GM21515 (cell line): Measurements from ENCODE around the gene CDKAL1.
"Not testable (repeated sequence)": the region's sequence is repeated elsewhere in the genome, so short reads cannot be mapped to it uniquely, and the experiment has no call there.

Experiments used
- ATAC-seq: cut with Tn5 transposase; IDR thresholded peaks from one replicate; pipeline ENCODE4 v1.9.1; 2021; ENCODE audit not compliant: unreplicated experiment

CDKAL1 gene

DNA sequence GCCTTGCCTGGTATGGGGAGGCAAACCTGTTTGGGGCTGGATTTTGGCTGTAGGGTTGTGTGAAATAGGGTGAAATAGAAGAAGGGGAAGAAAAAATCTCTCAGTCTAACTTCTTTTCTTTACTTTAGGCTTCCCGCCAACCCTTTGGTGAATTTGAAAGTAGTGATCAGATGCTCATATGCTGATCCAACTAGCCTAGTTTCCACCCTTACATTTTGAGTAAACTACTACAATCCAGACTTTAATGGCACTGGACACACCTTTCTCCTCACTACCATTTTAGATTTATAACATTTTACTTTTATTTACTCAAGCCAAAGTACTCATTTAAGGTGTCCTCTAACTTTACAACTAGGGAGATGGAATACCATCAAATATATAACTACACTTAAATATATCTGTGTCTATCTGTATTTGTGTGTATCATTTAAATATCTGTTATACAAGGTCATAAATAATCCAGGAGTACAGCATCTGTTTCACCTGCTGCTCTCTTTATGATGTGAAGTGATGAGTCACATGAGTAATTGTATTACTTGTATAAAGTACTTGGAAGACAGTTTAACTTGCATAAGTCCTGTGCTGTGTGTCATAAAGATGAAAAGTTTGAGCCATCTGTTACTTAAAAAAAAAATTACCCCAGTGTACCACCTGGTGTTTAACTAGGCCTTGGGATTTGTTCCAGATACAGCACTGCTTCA lies 172.1 kb downstream of the CDKAL1 start:
- no peak for ATAC-seq

DNA sequence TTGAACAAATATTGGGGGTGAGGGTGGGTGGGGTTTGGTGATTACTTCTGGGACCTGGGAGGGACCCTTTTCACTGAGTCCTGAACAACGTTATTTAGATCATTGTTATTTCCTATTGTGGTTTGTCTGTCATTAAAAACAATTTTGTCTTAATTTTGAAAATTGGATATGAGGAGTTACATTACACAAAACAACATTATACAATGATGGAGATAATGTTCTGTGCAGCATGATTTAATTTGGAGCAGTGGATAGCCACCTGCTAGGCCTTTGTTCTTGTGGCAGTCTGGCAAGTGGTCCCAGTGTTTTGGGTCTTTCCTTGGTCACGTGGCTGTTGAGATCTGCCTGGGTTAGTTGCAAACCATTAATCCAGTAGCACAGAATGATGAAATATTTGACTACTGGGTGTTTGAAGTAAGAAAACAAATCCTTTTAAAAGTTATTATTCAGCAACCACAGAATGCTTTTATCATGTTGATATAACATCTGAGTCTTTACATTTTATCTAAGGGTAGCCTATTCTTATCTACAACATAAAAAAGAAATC lies 172.8 kb downstream of the CDKAL1 start:
- no peak for ATAC-seq

DNA sequence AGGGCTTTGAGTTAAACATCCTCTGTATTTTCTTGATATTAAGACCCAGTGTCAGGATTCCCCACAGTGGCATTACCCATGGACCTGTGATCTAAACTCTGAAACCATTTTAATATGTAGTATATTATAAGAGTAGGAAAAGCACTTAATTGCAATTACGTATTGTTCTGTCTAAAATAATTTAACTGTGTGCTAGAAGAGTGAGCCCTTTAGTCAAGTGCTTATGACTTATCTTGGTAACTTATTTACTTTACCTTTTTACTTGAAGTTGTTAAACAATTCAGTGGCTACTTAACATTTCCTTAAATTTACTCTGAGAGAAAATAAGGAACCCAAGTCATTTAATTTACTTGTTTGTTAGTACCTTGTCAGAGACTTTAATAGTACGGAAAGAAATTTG lies 173.6 kb downstream of the CDKAL1 start:
- ATAC-seq = no peak

DNA sequence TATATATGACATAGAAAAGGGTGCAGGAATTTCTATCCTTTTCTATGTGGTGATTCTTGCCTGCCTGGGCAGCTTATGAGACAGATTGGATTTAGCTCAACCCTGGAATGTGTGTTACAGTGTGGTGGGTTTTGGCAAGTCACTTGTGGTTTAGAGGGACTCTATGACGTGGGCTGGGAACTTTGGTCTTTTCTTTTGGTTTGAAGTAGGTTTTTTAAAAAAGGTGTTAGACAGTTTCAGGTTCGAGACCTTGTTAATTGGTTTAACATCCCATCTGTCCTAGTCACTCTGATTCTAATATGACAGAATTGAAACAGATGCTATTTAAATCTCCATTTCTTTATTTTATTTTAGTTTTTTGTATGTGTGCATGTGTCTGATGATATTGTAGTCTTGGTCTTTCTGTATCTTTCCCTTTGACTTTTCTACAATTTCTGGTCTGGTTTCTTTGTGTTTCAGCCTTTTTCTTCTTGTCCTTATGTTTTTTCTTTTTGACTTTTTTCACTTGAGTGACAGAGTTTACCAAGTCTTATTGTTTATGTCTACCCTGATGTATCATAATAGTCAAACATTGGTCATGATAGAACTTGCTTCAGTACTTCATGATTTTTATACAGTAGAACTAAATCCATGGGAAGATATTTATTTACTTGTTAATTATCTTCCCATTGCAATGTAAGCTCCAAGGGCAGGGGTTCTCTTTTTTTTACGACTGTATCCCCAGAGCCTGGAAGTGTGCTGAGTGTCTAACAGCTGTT lies 174.3 kb downstream of the CDKAL1 start:
- no peak for ATAC-seq

DNA sequence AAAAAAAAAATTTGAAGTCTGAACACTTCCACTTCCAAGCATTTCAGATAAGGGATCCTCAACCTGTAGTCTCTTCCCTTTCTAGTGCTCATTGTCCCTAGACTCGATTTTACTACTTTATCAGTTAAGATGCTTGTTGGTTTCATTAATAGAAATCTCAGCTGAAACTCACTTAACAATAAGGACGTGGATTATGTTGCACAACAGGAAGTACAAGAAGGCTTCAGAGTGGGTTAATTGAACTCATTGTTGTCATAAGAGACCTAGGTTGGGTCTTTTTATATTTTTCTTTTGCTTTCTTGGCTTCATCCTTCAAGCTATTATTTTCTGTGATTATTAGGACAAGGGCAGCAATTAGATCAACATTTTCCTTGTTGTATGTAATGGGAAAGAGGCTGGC lies 175.2 kb downstream of the CDKAL1 start:
- no peak for ATAC-seq

DNA sequence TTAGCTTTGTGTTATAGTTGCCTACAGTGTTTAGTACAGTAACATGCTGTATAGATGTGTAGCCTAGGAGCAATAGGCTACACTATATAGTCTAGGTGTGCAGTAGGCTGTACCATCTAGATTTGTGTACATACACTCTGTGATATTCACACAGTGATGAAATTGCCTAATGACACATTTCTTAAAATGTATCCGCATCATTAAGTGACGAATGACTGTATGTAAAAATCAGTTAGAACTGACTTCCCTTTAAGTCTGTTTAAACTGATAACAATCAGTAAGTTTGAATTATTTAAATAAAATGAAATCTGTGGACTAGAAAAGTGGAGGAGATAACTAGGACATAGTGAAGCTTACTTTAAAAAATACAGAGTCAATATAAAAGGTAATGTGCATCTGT lies 176.1 kb downstream of the CDKAL1 start:
- ATAC-seq = no peak

DNA sequence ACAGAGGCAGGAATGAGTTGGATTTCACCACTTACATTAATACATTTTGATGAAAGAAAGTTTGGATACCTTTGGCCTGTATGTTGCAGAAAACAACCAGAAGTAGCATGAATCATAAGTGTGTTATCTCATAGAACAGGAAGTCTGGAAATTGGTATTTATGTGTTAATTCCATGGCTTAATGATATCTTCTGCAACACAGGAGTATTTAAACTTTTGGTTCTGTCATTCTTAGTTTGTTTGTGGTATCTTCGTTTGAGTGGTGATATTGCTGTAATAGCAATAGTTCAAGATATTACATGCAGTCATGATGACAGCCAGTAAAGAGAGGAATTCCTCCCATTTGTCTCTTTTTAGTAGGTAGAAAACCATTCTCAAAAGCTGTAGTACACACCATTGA lies 177.3 kb downstream of the CDKAL1 start:
- no peak for ATAC-seq

DNA sequence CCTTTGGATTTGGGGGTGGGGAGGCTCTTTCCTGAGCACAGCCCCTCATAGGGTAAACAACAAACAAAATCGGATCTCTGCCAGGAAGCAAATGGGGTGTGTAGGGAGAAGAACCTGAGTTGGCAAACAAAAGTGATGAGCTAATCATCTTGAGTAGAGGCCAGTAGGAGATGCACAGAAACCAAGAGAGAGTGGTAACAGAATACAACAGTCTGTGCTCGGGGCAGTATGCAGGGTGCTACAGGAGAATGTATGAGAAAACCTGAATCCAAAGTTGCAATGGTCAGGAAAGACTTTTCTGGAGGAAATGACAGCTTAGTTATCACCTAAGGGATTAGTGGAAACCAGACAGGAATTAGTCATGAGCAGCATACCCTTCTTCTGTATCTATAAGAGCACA lies 177.8 kb downstream of the CDKAL1 start:
- ATAC-seq = no peak

DNA sequence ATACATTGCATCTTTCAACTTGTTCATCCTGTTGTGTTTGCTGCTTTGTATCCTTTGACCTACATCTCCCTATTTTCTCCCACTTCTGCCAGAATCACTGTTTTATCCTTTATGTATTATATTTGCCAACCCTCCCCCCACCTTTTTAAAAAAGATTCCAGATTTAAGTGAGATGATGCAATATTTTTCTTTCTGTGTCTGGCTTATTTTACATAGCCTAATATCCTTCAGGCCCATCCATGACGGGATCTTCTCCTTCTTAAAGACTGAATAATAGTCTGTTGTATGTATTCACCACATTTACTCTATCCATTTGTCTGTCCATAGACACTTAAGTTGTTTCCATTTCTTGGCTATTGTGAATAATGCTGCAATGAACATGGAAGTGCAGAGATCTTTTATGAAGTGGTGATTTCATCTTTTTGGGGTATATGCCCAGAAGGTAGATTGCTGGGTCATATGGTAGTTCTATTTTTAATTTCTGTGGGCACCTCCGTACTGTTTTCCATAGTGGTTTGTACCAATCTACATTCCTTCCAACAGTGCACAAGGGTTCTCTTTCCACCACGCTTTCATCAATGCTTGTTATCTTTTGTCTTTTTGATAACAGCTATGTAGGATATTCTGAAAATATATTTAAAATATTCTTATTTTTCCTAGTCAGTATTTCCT lies 181.0 kb downstream of the CDKAL1 start:
- no peak for ATAC-seq

DNA sequence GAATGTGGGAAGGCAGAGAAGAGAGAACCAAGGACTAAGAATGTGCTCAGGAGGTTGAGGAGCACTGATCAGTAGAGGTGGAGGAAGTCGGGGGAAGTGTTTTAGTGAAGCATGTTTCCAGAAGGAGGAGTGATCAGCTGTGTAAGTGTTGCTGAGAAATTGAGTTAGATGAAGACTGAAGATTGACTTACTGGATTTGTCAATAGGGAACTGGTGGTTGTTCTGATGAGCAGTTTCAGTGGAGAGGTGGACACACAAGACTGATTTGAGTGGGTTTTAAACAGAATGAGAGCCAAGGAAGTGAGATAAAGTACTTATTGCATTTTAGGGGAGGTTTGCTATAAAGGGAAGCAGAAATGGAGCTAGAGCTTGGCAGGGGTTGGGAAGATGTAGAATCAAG lies 182.6 kb downstream of the CDKAL1 start:
- peak; percentile 72 for ATAC-seq

DNA sequence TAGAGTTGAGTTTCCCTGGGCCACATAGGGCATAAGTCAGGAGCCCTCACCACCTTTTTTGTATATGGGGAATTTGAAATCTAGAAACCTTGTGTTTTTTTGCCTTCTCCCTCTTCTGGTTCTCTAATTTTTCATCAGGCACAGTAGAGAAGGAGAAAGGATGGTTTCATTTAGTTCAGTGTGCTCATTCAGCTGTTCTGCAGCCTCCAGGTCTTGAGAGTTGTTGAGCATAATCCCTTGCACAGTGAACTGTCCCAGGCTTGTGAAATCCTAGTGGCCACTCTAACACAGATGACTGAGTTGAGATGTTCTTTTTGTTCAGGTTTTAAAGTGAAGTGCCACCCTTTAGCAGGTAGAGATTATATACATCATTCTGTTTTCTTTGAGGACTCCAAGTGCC lies 183.5 kb downstream of the CDKAL1 start:
- ATAC-seq = no peak

DNA sequence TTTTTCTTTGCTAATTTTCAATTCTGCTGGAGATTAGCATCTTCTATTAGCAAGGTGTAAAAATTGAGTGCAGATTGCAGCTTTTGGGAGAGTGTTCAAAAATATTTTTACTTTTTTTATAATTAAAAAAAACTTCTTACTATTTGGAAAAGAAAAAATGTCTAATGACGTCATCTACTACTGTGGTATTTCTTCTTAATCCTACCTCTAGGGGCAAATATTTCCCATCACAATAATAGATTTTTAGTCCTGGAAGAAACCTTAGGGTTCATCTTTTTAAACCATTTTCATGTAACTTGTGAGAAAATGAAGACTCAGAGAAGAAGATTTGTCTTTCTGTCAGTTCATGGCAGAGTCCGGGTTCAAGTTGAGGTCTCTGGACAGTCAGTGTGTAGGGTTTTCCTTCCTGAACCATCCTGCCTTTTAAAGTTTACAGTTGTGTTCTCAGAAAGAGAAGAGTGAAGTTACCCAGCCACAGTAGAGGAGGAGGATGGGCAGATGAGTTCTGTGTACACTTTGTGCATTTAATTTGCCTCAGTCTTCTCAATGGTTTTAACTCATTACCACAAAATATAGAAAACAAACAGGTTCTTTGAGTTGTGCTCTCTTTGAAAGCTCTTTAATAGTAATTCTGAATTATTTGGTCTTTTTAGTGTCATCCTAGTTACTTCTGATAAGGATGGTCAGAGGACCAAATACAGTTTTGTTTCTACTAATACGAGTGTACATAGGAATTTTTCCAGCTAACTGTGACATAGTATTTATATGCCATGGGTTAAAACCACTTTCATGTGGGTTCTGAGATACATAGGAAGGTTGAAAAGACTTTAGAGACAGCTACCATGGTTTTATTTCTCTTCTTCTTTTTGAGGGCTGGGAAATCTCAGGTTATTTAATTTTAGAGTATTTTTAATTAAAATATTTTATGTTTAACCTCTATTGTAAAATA lies 184.7 kb downstream of the CDKAL1 start:
- no peak for ATAC-seq

DNA sequence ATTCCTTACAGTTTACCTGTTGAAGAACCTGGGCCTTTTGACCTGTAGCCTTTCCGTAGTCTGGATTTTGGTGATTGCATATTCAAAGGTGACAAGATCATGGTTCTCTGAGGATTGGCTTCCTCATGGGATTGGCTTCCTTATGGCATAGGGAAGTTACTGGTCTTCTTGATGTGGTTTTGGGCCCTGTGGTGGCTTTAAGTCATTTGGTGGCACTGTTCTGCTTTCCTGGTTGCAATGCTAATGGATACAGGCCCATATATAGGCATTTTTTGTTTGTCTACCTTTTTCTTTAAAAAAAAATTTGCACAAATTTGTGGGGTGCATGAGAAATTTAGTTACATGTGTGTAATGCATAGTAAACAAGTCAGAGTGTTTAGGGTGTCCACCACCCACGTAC lies 185.7 kb downstream of the CDKAL1 start:
- no peak for ATAC-seq

DNA sequence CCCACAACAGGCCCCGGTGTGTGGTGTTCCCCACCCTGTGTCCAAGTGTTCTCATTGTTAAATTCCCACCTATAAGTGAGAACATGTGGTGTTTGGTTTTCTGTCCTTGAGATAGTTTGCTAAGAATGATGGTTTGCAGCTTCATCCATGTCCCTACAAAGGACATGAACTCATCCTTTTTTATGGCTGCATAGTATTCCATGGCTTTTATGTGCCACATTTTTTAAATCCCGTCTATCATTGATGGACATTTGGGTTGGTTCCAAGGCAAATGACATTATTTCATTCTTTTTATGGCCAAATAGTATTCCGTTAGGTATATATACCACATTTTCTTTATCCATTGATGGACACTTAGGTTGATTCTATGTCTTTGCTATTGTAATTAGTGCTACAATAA lies 186.9 kb downstream of the CDKAL1 start:
- ATAC-seq = not testable (repeated sequence)

DNA sequence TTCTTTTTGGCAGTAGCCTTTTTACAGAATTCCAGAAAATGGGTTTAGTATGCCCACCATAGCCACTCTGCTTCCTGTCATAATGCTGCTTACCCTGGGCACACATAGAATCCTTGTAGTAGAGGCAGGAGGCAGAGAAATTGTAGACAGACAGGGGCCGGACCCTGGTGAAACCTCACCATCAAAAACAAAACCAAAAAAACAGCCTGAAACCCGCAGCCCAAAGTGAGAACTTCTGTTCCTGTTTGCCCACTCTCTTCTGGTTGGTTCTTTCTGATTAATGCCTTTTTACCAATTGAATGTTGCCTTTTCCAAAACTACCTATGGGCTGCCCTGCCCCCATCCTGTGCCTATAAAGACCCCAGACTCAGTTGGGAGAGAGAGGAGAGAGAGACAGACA lies 188.2 kb downstream of the CDKAL1 start:
- ATAC-seq = peak; percentile 50

DNA sequence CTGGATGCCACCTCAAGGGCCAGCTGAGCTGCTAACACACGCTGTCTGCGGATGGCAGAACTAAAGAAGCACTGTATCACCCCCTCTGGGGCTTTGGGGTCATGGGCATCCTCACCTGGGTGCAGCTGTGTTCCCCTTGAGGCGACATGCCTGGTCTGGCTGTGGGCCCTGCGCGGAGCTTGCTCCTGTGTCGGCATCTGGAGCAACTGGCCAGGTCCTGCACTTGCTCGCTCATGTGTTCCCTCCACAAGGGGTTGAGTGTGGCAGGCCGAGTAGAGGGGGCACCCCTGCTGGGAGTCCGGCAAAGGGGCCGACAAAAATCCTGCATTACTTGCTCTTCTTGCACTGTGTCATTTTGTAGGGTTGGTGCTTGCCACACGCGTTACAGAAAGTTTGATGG lies 189.0 kb downstream of the CDKAL1 start:
- ATAC-seq = no peak

DNA sequence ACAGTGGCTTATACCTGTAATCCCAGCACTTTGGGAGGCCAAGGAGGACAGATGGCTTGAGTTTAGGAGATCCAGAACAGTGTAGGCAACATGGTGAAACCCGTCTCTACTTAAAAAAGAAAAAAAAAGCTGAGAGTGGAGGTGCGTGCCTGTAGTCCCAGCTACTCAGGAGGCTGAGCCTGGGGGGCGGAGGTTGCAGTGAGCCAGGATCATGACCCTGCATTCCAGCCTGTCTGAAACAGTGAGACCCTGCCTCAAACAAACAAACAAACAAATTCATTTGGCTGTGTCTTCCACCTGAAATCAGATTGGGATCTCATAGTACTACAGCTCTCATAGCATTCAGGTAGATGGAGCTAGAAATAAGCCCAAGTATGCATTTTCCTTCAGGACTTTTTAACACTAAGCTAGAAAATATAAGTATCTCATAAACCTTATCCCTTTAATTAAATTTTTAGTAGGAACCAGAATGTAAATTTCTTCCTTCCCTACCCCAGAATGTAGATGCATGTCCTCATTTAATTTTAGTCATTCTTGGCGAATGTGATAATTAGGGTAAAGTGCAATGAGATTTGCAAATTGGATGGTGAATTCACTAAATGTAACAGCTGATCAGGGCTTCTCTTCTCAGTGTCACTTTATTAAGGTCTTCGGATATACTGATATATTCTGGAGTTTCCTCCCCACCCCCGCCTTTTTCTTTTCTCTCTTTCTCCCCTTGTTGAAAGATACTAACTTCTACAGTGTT lies 190.4 kb downstream of the CDKAL1 start:
- no peak for ATAC-seq

DNA sequence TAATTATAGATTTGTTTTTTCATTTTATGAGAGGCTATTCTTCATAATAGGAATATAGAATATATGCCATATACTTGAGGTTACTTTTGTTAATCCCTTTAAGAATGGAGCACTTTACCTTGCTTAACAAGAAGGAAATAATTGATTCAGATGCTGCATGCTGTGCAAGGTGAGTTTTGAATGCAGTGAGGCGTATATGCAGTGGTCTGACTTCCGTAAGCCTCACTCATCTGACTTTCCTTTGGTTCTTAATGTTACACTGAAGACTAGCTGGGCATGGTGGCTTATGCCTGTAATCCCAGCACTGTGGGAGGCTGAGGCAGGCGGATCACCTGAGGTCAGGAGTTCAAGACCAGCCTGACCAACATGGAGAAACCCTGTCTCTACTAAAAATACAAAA lies 191.0 kb downstream of the CDKAL1 start:
- not testable (repeated sequence) for ATAC-seq

DNA sequence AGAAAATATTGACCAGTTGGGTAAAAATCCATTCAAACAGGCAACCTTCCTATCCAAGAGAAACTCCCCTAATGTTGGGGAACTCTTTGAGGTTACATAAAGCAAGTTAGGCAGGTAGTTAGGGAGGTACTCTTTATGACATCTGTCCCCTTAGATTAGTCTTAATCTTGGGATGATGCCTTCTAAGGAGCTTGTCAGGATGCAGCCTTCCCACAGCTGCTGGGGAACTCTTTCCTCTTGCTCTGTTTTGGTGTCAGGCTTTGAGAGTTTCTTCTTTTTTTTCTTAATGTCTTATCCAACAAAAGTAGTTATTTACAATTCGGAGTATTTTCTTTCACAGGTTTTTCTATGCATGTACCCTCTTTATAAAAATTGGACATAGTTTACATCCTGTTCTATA lies 194.8 kb downstream of the CDKAL1 start:
- ATAC-seq = no peak

DNA sequence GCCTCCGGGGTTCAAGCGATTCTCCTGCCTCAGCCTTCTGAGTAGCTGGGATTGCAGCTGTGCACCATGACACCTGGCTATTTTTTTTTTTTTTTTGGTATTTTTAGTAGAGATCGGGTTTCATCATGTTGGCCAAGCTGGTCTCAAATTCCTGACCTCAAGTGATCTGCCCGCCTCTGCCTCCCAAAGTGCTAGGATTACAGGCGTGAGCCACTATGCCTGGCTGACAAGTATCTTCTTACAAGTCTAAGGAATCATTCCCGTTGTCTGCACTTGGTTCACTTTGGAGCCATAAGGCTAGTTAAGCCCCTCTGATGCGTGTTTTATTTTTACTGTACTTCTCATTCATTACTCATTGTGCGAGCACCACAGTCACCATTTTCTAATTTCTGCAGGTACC lies 198.1 kb downstream of the CDKAL1 start:
- not testable (repeated sequence) for ATAC-seq
